ENCODE measurements around the gene PARN.
A peak's percentile ranks its signal among the peaks of the same experiment; 100 is the strongest.

Gene PARN

GRCh38 chr16:14529010-14529669 is 100.9 kb downstream of the PARN start (continued):
- TF ChIP-seq, protein P1, sequence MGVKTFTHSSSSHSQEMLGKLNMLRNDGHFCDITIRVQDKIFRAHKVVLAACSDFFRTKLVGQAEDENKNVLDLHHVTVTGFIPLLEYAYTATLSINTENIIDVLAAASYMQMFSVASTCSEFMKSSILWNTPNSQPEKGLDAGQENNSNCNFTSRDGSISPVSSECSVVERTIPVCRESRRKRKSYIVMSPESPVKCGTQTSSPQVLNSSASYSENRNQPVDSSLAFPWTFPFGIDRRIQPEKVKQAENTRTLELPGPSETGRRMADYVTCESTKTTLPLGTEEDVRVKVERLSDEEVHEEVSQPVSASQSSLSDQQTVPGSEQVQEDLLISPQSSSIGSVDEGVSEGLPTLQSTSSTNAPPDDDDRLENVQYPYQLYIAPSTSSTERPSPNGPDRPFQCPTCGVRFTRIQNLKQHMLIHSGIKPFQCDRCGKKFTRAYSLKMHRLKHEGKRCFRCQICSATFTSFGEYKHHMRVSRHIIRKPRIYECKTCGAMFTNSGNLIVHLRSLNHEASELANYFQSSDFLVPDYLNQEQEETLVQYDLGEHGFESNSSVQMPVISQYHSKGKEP (tag by site-specific recombination; IDR thresholded peaks at IDR 0.05), result no peak
- no peak for TF ChIP-seq ZNF560 (tag by site-specific recombination; IDR thresholded peaks at IDR 0.05; ENCODE audit: borderline replicate concordance)
- peak; percentile 66; the same call in 1 of the 2 replicates for TF ChIP-seq ZNF660 (tag by site-specific recombination; IDR thresholded peaks at IDR 0.05)
- TF ChIP-seq, protein P2, sequence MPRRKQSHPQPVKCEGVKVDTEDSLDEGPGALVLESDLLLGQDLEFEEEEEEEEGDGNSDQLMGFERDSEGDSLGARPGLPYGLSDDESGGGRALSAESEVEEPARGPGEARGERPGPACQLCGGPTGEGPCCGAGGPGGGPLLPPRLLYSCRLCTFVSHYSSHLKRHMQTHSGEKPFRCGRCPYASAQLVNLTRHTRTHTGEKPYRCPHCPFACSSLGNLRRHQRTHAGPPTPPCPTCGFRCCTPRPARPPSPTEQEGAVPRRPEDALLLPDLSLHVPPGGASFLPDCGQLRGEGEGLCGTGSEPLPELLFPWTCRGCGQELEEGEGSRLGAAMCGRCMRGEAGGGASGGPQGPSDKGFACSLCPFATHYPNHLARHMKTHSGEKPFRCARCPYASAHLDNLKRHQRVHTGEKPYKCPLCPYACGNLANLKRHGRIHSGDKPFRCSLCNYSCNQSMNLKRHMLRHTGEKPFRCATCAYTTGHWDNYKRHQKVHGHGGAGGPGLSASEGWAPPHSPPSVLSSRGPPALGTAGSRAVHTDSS (tag by site-specific recombination; IDR thresholded peaks at IDR 0.05), result no peak
- peak; percentile 30; the same call in 1 of the 2 replicates for TF ChIP-seq ZEB2 (tag by site-specific recombination; IDR thresholded peaks at IDR 0.05)
- TF ChIP-seq, protein P3, sequence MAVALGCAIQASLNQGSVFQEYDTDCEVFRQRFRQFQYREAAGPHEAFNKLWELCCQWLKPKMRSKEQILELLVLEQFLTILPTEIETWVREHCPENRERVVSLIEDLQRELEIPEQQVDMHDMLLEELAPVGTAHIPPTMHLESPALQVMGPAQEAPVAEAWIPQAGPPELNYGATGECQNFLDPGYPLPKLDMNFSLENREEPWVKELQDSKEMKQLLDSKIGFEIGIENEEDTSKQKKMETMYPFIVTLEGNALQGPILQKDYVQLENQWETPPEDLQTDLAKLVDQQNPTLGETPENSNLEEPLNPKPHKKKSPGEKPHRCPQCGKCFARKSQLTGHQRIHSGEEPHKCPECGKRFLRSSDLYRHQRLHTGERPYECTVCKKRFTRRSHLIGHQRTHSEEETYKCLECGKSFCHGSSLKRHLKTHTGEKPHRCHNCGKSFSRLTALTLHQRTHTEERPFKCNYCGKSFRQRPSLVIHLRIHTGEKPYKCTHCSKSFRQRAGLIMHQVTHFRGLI (tag by site-specific recombination; IDR thresholded peaks at IDR 0.05), result no peak
- TF ChIP-seq ZNF416 (tag by site-specific recombination; IDR thresholded peaks at IDR 0.05), result no peak
- TF ChIP-seq KLF16 (tag by site-specific recombination; IDR thresholded peaks at IDR 0.05), result no peak
- TF ChIP-seq ZNF600 (tag by site-specific recombination; IDR thresholded peaks at IDR 0.05), result 0 out of 2 replicates have a peak, but pooled peaks have one; percentile 12
- TF ChIP-seq, protein P4, sequence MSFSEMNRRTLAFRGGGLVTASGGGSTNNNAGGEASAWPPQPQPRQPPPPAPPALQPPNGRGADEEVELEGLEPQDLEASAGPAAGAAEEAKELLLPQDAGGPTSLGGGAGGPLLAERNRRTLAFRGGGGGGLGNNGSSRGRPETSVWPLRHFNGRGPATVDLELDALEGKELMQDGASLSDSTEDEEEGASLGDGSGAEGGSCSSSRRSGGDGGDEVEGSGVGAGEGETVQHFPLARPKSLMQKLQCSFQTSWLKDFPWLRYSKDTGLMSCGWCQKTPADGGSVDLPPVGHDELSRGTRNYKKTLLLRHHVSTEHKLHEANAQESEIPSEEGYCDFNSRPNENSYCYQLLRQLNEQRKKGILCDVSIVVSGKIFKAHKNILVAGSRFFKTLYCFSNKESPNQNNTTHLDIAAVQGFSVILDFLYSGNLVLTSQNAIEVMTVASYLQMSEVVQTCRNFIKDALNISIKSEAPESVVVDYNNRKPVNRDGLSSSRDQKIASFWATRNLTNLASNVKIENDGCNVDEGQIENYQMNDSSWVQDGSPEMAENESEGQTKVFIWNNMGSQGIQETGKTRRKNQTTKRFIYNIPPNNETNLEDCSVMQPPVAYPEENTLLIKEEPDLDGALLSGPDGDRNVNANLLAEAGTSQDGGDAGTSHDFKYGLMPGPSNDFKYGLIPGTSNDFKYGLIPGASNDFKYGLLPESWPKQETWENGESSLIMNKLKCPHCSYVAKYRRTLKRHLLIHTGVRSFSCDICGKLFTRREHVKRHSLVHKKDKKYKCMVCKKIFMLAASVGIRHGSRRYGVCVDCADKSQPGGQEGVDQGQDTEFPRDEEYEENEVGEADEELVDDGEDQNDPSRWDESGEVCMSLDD (tag by site-specific recombination; IDR thresholded peaks at IDR 0.05), result no peak
- TF ChIP-seq ZNF311 (tag by site-specific recombination; IDR thresholded peaks at IDR 0.05; ENCODE audit: borderline replicate concordance), result no peak
- TF ChIP-seq RBAK (tag by site-specific recombination; IDR thresholded peaks at IDR 0.05), result no peak
- TF ChIP-seq BCL11A (tag by site-specific recombination; IDR thresholded peaks at IDR 0.05; ENCODE audit: low read depth), result no peak
- TF ChIP-seq, protein P5, sequence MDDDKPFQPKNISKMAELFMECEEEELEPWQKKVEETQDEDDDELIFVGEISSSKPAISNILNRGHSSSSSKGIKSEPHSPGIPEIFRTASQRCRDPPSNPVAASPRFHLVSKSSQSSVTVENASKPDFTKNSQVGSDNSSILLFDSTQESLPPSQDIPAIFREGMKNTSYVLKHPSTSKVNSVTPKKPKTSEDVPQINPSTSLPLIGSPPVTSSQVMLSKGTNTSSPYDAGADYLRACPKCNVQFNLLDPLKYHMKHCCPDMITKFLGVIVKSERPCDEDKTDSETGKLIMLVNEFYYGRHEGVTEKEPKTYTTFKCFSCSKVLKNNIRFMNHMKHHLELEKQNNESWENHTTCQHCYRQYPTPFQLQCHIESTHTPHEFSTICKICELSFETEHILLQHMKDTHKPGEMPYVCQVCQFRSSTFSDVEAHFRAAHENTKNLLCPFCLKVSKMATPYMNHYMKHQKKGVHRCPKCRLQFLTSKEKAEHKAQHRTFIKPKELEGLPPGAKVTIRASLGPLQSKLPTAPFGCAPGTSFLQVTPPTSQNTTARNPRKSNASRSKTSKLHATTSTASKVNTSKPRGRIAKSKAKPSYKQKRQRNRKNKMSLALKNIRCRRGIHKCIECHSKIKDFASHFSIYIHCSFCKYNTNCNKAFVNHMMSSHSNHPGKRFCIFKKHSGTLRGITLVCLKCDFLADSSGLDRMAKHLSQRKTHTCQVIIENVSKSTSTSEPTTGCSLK (tag by site-specific recombination; IDR thresholded peaks at IDR 0.05), result no peak
- no peak for TF ChIP-seq SALL2 (tag by site-specific recombination; IDR thresholded peaks at IDR 0.05; ENCODE audit: borderline replicate concordance)

DNA sequence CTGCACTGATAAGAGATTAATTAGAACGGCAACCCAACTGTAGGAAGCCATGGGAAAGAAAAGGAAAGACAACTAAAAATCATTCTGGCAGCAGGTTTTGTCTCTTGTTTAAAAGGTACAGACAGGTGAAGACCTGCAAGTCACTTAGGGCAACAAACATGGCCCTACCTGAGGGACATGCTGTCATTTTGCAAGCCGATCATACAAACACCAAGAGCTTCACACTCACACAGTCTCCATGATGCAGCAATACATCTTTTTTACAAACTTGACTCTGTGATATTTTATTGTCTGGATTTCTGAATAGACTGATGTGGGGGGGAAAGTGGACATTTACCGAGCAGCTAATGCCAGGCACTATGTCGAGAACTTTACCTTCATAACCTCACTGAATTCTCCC is 101.8 kb downstream of the PARN start:
- no peaks in the 10 kb centered on the region for H3K36me3 ChIP-seq (ENCODE audit: control insufficient read depth in 2 of 2, insufficient read depth in 1 of 2, low read length in 2 of 2)
- no peak for TF ChIP-seq ZNF426 (tag by site-specific recombination; IDR thresholded peaks at IDR 0.05)
- TF ChIP-seq ZNF23 (tag by site-specific recombination; IDR thresholded peaks at IDR 0.05; ENCODE audit: borderline replicate concordance), result no peak
- no peak for TF ChIP-seq SP2 (tag by site-specific recombination; IDR thresholded peaks at IDR 0.05)
- TF ChIP-seq, protein P6, sequence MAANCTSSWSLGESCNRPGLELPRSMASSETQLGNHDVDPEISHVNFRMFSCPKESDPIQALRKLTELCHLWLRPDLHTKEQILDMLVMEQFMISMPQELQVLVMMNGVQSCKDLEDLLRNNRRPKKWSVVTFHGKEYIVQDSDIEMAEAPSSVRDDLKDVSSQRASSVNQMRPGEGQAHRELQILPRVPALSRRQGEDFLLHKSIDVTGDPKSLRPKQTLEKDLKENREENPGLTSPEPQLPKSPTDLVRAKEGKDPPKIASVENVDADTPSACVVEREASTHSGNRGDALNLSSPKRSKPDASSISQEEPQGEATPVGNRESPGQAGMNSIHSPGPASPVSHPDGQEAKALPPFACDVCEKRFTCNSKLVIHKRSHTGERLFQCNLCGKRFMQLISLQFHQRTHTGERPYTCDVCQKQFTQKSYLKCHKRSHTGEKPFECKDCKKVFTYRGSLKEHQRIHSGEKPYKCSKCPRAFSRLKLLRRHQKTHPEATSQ (tag by site-specific recombination; IDR thresholded peaks at IDR 0.05), result no peak
- no peak for TF ChIP-seq ZNF555 (tag by site-specific recombination; conservative IDR thresholded peaks at IDR 0.05)
- TF ChIP-seq KLF1 (tag by site-specific recombination; IDR thresholded peaks at IDR 0.05), result no peak
- no peak for TF ChIP-seq ZNF202 (tag by site-specific recombination; IDR thresholded peaks at IDR 0.05; ENCODE audit: borderline replicate concordance)
- TF ChIP-seq ZNF549 (tag by site-specific recombination; IDR thresholded peaks at IDR 0.05), result no peak
- no peak for TF ChIP-seq ZNF777 (tag by site-specific recombination; IDR thresholded peaks at IDR 0.05; ENCODE audit: borderline replicate concordance)
- no peak for TF ChIP-seq ZNF324 (tag by site-specific recombination; IDR thresholded peaks at IDR 0.05)
- no peaks in the 10 kb centered on the region for H3K9me3 ChIP-seq (ENCODE audit: control insufficient read depth, insufficient read depth, low read depth, low read length)
- no peak overlapping the region for H3K4me3 ChIP-seq (ENCODE audit: low read depth, low read length)
- H3K27ac ChIP-seq (ENCODE audit: extremely low read depth, low read depth, low read length), result no peak overlapping the region
- CTCF ChIA-PET, result interaction anchor here (0.6 to 4.5 kb wide), 12 partner anchors 13 to 629 kb away, joined by 3 to 29 read pairs (median 4); no protein-coding TSS in a partner anchor
- no peaks in the 10 kb centered on the region for H3K4me1 ChIP-seq (ENCODE audit: control insufficient read depth, insufficient read depth, low read length)
- POLR2A ChIA-PET, result no interaction called here

Data from HEK293 (cell line).